ENCODE results near the gene TP63. TPM values are rescaled to one million over a fixed set of nuclear protein-coding genes. Genes with fewer than 3 reads are reported as not detected.

The TP63 gene
- total RNA-seq, 3 donors from 2014 or later (not counting 1 experiment from before 2014, with no cell fraction given) = 0.30 TPM; not detected in 2

GRCh38 chr3:189792046-189792929 is 161.1 kb downstream of the TP63 start:
- Histone ChIP-seq H3K27me3 (ENCODE audit: control insufficient read depth, insufficient read depth, low read length) (peaks cover 3% of the 10 kb centered on the region), H3K9me3 (ENCODE audit: control insufficient read depth, insufficient read depth, low read length) (no peaks in the 10 kb centered on the region), H3K27ac (ENCODE audit: low read length) (no peak overlapping the region), H3K4me3 (ENCODE audit: low read length) (no peak overlapping the region), H3K36me3 (ENCODE audit: control insufficient read depth, insufficient read depth, low read length) (no peaks in the 10 kb centered on the region), H3K4me1 (ENCODE audit: control insufficient read depth, insufficient read depth, low read length) (no peaks in the 10 kb centered on the region)
- ATAC-seq (no peak), DNase-seq (no peak)
- H3K27me3 Mint-ChIP-seq (ENCODE audit: low read depth in 2 of 2) = no peaks in the 10 kb centered on the region
- H3K9me3 Mint-ChIP-seq = peaks cover 0 to 3% of the 10 kb centered on the region in 2 donors
- intact Hi-C loops (cut with micrococcal nuclease) = no loop called here
- no peaks in the 10 kb centered on the region for H3K4me1 Mint-ChIP-seq
- H3K27ac Mint-ChIP-seq = no peak overlapping the region
- 66% methylated on average over 3 of the region's 7 CpGs for WGBS (ENCODE audit: insufficient coverage)
- H3K36me3 Mint-ChIP-seq = no peaks in the 10 kb centered on the region
- TF ChIP-seq, protein P1, sequence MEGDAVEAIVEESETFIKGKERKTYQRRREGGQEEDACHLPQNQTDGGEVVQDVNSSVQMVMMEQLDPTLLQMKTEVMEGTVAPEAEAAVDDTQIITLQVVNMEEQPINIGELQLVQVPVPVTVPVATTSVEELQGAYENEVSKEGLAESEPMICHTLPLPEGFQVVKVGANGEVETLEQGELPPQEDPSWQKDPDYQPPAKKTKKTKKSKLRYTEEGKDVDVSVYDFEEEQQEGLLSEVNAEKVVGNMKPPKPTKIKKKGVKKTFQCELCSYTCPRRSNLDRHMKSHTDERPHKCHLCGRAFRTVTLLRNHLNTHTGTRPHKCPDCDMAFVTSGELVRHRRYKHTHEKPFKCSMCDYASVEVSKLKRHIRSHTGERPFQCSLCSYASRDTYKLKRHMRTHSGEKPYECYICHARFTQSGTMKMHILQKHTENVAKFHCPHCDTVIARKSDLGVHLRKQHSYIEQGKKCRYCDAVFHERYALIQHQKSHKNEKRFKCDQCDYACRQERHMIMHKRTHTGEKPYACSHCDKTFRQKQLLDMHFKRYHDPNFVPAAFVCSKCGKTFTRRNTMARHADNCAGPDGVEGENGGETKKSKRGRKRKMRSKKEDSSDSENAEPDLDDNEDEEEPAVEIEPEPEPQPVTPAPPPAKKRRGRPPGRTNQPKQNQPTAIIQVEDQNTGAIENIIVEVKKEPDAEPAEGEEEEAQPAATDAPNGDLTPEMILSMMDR (IDR thresholded peaks at IDR 0.05) = no peak
- no peak overlapping the region for H3K4me3 Mint-ChIP-seq

DNA sequence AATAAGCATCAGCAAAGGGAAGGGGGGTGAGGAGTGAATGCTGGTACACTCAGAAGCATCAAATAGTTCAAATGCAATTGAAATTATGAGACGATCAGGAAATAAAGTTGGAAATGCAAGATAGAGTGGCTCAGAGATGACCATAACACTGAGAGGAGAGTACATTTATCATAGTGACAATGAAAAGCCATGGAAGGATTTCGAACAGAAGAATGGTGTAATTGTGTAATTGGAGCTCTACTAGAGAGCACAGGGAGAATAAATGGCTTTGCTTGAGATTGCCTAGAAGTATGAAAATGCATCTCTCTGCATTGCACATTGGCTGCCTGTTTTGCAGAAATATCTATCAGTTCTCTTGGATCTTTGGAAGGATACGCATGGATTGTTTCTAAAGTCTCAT is 163.3 kb downstream of the TP63 start:
- Histone ChIP-seq H3K4me1 (ENCODE audit: control insufficient read depth, insufficient read depth, low read length) (no peaks in the 10 kb centered on the region), H3K36me3 (ENCODE audit: control insufficient read depth, insufficient read depth, low read length) (no peaks in the 10 kb centered on the region), H3K27me3 (ENCODE audit: control insufficient read depth, insufficient read depth, low read length) (peaks cover 3% of the 10 kb centered on the region), H3K9me3 (ENCODE audit: control insufficient read depth, insufficient read depth, low read length) (no peaks in the 10 kb centered on the region), H3K27ac (ENCODE audit: low read length) (no peak overlapping the region), H3K4me3 (ENCODE audit: low read length) (no peak overlapping the region)
- TF ChIP-seq, protein P1 (IDR thresholded peaks at IDR 0.05) = no peak
- H3K9me3 Mint-ChIP-seq = peaks cover 1 to 3% of the 10 kb centered on the region in 2 donors
- no peak overlapping the region for H3K27ac Mint-ChIP-seq
- no peaks in the 10 kb centered on the region for H3K36me3 Mint-ChIP-seq
- DNase-seq = no peak
- intact Hi-C loops (cut with micrococcal nuclease) = no loop called here
- no peak overlapping the region for H3K4me3 Mint-ChIP-seq
- 78% methylated on average over 3 of the region's 3 CpGs for WGBS (ENCODE audit: insufficient coverage)
- ATAC-seq = no peak
- no peaks in the 10 kb centered on the region for H3K4me1 Mint-ChIP-seq
- H3K27me3 Mint-ChIP-seq (ENCODE audit: low read depth in 2 of 2) = no peaks in the 10 kb centered on the region

DNA sequence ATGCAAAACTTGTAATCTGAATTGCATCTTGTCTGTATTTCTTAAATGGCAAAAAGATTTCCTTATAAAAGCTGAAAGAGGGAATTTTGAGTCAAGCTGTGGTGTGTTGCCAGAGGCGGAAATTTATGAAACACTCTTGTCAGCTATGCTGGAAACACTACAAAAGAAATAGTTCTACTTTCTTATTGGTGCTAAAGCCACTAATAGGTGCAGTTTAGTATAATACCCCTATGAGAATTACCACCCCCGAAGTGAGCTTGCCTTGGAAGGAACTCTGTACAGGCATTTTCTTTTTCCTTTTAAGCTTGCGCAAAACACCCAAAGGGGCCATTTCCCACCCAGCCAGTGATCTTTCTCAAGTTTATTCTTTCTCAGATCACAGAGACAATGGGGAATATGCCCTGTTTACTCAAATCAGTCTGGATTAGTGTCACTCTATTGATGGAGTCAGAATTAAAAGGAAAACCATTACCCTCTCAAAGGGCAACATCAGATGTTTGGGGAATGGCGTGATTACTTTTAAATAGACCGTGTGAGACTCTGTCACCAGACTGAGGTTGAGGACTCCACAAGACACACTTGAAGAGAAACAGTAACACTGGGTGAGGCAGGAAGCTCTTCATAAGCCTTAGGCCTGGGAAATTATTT is 166.0 kb downstream of the TP63 start:
- Mint-ChIP-seq H3K4me1 (no peaks in the 10 kb centered on the region), H3K27ac (no peak overlapping the region), H3K36me3 (no peaks in the 10 kb centered on the region), H3K4me3 (no peak overlapping the region), H3K27me3 (ENCODE audit: low read depth in 2 of 2) (no peaks in the 10 kb centered on the region), H3K9me3 (peaks cover 2% of the 10 kb centered on the region in 2 donors)
- Histone ChIP-seq H3K9me3 (ENCODE audit: control insufficient read depth, insufficient read depth, low read length) (no peaks in the 10 kb centered on the region), H3K4me1 (ENCODE audit: control insufficient read depth, insufficient read depth, low read length) (no peaks in the 10 kb centered on the region), H3K36me3 (ENCODE audit: control insufficient read depth, insufficient read depth, low read length) (no peaks in the 10 kb centered on the region), H3K27me3 (ENCODE audit: control insufficient read depth, insufficient read depth, low read length) (peaks cover 3% of the 10 kb centered on the region), H3K27ac (ENCODE audit: low read length) (no peak overlapping the region), H3K4me3 (ENCODE audit: low read length) (no peak overlapping the region)
- TF ChIP-seq, protein P1 (IDR thresholded peaks at IDR 0.05) = no peak
- WGBS (ENCODE audit: insufficient coverage) = 93% methylated on average over 5 of the region's 5 CpGs
- DNase-seq = no peak
- intact Hi-C loops (cut with micrococcal nuclease) = no loop called here
- no peak for ATAC-seq

Measured in natural killer cell (primary cell).